ENCODE results near the gene PHLDA1. TPM values are rescaled to one million over a fixed set of nuclear protein-coding genes. Genes with fewer than 3 reads are reported as not detected.

PHLDA1 gene
- total RNA-seq, 4 donors from 2014 or later = 45.2 to 73.1 (median 57.5) TPM

DNA sequence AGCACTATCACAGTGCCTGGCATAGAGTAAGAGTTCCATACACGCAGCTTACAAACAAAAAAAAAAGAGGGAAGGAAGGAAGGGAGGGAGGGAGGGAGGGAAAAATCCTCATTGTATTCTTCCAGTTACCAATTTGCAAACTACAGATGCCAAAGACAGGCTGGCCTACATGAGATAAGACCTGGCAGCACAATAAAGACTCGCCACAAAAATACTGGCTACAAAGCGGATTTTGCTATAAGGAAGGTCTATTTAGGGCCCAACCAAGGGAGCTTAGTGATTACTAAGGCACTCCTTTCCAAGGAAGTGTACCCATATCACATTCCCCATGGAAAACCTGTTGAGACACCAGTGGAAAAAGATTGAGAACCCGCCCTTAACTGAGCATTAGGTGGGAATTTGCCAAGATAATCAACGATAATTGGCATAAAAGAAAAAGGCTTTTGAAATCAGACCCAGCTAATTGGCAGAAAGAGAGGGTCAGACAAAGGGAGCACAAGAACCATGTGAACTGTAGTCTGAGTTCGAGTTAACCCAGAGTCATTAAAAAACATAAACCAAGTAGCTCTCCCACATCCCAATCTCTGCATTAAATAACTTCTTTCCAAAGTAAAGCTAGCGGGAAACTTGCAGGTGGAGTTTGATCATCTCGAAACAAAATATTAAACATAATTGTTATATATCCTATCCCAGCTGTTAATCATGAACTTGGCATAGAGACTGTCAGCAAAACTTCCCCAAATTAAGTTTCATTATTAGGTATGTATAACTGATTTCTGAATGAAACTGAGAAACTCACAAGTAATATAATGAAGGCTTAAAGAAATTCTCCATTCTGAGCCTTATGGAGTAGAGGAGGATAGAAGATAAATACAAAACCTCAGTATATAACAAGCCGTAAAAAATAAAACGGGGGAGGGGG is 50.1 kb downstream of the PHLDA1 start:
- peak overlapping the region in 1 of 3 donors; percentile 7 for H3K27ac ChIP-seq
- no peak overlapping the region for H3K4me3 ChIP-seq (replicated peaks in 1 of 3)
- intact Hi-C loops (cut with DNase I) = no loop called here
- DNase-seq = no peak
- peaks cover 0 to 24% of the 10 kb centered on the region in 2 donors for H3K4me1 ChIP-seq
- H3K27me3 ChIP-seq = no peaks in the 10 kb centered on the region
- TF ChIP-seq, protein P1, sequence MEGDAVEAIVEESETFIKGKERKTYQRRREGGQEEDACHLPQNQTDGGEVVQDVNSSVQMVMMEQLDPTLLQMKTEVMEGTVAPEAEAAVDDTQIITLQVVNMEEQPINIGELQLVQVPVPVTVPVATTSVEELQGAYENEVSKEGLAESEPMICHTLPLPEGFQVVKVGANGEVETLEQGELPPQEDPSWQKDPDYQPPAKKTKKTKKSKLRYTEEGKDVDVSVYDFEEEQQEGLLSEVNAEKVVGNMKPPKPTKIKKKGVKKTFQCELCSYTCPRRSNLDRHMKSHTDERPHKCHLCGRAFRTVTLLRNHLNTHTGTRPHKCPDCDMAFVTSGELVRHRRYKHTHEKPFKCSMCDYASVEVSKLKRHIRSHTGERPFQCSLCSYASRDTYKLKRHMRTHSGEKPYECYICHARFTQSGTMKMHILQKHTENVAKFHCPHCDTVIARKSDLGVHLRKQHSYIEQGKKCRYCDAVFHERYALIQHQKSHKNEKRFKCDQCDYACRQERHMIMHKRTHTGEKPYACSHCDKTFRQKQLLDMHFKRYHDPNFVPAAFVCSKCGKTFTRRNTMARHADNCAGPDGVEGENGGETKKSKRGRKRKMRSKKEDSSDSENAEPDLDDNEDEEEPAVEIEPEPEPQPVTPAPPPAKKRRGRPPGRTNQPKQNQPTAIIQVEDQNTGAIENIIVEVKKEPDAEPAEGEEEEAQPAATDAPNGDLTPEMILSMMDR (IDR thresholded peaks at IDR 0.05) = no peak
- no peak for TF ChIP-seq POLR2A (IDR thresholded peaks at IDR 0.05)
- H3K36me3 ChIP-seq = no peaks in the 10 kb centered on the region
- 81 to 88% methylated on average over 10 of the region's 10 CpGs for WGBS, 2 donors
- no peaks in the 10 kb centered on the region for H3K9me3 ChIP-seq

- H3K4me3 ChIP-seq (replicated peaks in 1 of 3) = no peak overlapping the region
- H3K36me3 ChIP-seq = no peaks in the 10 kb centered on the region
- 84 to 91% methylated on average over 2 of the region's 2 CpGs for WGBS, 2 donors
- H3K27ac ChIP-seq = peak overlapping the region in 1 of 3 donors; percentile 64
- H3K9me3 ChIP-seq = no peaks in the 10 kb centered on the region
- H3K4me1 ChIP-seq = peaks cover 0 to 24% of the 10 kb centered on the region in 2 donors
- H3K27me3 ChIP-seq = no peaks in the 10 kb centered on the region
- intact Hi-C loops (cut with DNase I) = no loop called here
- no peak for TF ChIP-seq POLR2A (IDR thresholded peaks at IDR 0.05)
- TF ChIP-seq, protein P1 (IDR thresholded peaks at IDR 0.05) = no peak
- DNase-seq = no peak
Measured at GRCh38 chr12:75979181-75979580, 52.4 kb downstream of the PHLDA1 start.

DNA sequence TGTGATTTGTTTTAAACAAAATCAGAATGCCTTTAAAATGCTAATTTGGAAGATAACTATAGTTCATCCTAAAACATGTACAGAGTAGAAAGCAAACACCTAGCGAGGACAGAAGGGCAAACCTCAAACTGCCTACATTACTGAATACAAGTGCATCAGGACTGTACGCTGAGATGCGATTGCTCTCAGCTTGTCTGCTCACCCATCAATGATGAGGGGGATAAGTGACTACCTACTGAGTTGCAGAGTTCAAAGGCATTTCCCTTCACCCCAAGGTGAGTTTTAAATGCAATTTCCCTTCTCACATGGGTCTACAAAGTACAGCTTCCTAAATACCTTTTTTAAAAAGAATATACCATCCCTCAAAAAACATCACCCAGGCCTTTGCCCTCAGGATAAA is 52.9 kb downstream of the PHLDA1 start:
- Histone ChIP-seq H3K9me3 (no peaks in the 10 kb centered on the region), H3K36me3 (no peaks in the 10 kb centered on the region), H3K4me3 (replicated peaks in 1 of 3) (no peak overlapping the region), H3K4me1 (peaks cover 0 to 22% of the 10 kb centered on the region in 2 donors), H3K27ac (peak overlapping the region in 2 of 3 donors; percentile 54 to 64), H3K27me3 (no peaks in the 10 kb centered on the region)
- intact Hi-C loops (cut with DNase I) = no loop called here
- TF ChIP-seq, protein P1 (IDR thresholded peaks at IDR 0.05) = no peak
- no peak for TF ChIP-seq POLR2A (IDR thresholded peaks at IDR 0.05)
- DNase-seq = no peak
- WGBS, 2 donors = 94 to 98% methylated on average over 3 of the region's 3 CpGs

DNA sequence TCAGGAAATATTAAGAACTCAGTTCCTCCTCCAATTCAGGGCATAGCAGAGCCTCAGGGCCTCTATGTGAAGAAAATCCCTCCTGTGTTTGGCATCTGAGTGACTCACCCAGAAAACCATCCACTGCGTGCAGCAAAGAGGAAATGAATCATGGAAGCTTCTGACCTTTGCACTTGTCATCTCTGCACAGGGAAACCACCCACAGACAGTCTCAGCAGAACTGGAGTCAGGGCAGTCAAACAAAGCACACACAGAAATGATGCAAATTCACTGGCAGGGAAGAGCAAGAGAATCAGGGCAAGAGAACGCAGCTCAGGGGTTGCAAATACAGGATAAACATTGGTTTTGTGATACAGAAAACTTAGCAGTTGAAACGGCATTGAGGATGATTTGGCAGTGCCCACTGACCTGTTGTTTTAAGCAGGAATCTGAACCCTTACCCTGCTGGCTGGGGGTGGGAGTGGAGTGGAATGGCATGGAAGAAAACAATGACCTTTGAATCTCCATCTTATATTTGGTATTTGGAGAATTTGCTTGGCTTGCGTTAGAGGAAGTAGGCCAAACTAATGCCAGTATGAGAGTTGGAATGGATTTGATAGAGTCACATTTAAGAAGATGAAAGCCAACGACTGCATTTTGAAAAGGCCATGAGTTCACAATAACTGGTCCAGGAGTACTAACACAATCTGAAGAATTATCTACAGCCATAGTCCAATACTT is 53.5 kb downstream of the PHLDA1 start:
- DNase-seq = peak; percentile 17 to 20
- H3K4me3 ChIP-seq (replicated peaks in 1 of 3) = no peak overlapping the region
- peaks cover 0 to 20% of the 10 kb centered on the region in 2 donors for H3K4me1 ChIP-seq
- no peaks in the 10 kb centered on the region for H3K36me3 ChIP-seq
- H3K27me3 ChIP-seq = no peaks in the 10 kb centered on the region
- H3K27ac ChIP-seq = peak overlapping the region; percentile 2 to 64 (median 54)
- intact Hi-C loops (cut with DNase I) = no loop called here
- no peaks in the 10 kb centered on the region for H3K9me3 ChIP-seq
- 39 to 56% methylated on average over 5 of the region's 5 CpGs for WGBS, 2 donors
- TF ChIP-seq, protein P1 (IDR thresholded peaks at IDR 0.05) = no peak
- TF ChIP-seq POLR2A (IDR thresholded peaks at IDR 0.05) = no peak

Measured in thyroid gland (tissue), 4 donors.